Spleen (tissue), 11 donors: ENCODE measurements around the gene IDH2. TPM values are rescaled to one million over a fixed set of nuclear protein-coding genes. Genes with fewer than 3 reads are reported as not detected.

Experiments
- DNase-seq: peaks from one replicate; pipeline ENCODE4 v3.0.0-alpha.2; 2020
- H3K27ac ChIP-seq, 8 donors: fragments of 200-600 bp; sonication (generic) in 7 of 8; 1 replicate in 4 of 8; 2 replicates in 4 of 8; pipeline versions ENCODE4 v1.5.0 to v1.8.0; 2016 to 2021; ENCODE audit warnings: inconsistent platforms in 4 of 8, mild to moderate bottlenecking in 4 of 8, moderate library complexity in 1 of 8
- H3K27me3 ChIP-seq, 7 donors: fragments of 200-600 bp; sonication (generic) in 6 of 7; replicated peaks in 1 of 7; 1 replicate in 4 of 7; 2 replicates in 3 of 7; pipeline versions ENCODE4 v1.5.0 to v1.8.0; 2016 to 2021; ENCODE audit warnings: inconsistent platforms in 3 of 7, mild to moderate bottlenecking in 1 of 7
- H3K36me3 ChIP-seq, 6 donors: fragments of 200-600 bp; sonication (generic) in 5 of 6; 1 replicate in 4 of 6; 2 replicates in 2 of 6; pipeline versions ENCODE4 v1.5.0 to v1.8.0; 2016 to 2021; ENCODE audit warnings: inconsistent platforms in 2 of 6
- H3K4me1 ChIP-seq, 6 donors: fragments of 200-600 bp; sonication (generic) in 5 of 6; 1 replicate in 3 of 6; 2 replicates in 3 of 6; pipeline versions ENCODE4 v1.5.0 to v1.8.0; 2016 to 2021; ENCODE audit warnings: inconsistent platforms in 3 of 6
- H3K4me3 ChIP-seq, 8 donors: fragments of 200-600 bp; sonication (generic) in 7 of 8; 1 replicate in 4 of 8; 2 replicates in 4 of 8; pipeline versions ENCODE4 v1.5.0 to v1.8.0; 2016 to 2021; ENCODE audit warnings: inconsistent platforms in 4 of 8, mild to moderate bottlenecking in 4 of 8, moderate library complexity in 2 of 8
- H3K9me3 ChIP-seq, 8 donors: fragments of 200-600 bp; sonication (generic) in 7 of 8; 1 replicate in 4 of 8; 2 replicates in 4 of 8; pipeline versions ENCODE4 v1.5.0 to v1.8.0; 2016 to 2021; ENCODE audit warnings: inconsistent platforms in 4 of 8
- CTCF ChIP-seq, 11 experiments: fragments of 200-600 bp in 7 of 11; fragments of 450-650 bp in 4 of 11; sonication (generic) in 4 of 11; IDR thresholded peaks in 8 of 11; conservative IDR thresholded peaks in 3 of 11; 1 replicate in 7 of 11; 2 replicates in 4 of 11; pipeline versions ENCODE4 v1.4.0 to v1.8.0; 2016 to 2021; ENCODE audit warnings: antibody characterized with exemption in 11 of 11, inconsistent platforms in 4 of 11, mild to moderate bottlenecking in 1 of 11
- POLR2A ChIP-seq, 3 donors: fragments of 450-650 bp; IDR thresholded peaks; one replicate each; pipeline ENCODE4 v1.5.1; 2017; ENCODE audit warnings: antibody characterized with exemption in 3 of 3, mild to moderate bottlenecking in 1 of 3
- POLR2AphosphoS5 ChIP-seq, 3 donors: sonication (generic); formaldehyde crosslinking; IDR thresholded peaks; one replicate each; pipeline ENCODE4 v1.5.1; 2017; ENCODE audit warnings: antibody characterized with exemption in 3 of 3
- WGBS, 5 donors: extraction: QIAGEN DNeasy Blood & Tissue Kit in 3 of 5; methylation state at CpG; one replicate each; pipeline versions ENCODE4 v1.1.5 to v1.1.7; 2013 to 2018; 5-methylcytosine and 5-hydroxymethylcytosine counted together
- intact Hi-C: fragments of 100-400 bp; cut with DNase I; formaldehyde crosslinking; loops from one replicate; pipeline ENCODE4 v1.15.0; 2023; ENCODE audit warnings: low total_unique reads
- polyA plus RNA-seq, 3 donors: library from polyadenylated mRNA; stranded (reverse); fragments of 200-250 nt; gene quantifications; one replicate each; pipeline ENCODE4 v1.2.1, GENCODE V29; 2013
- total RNA-seq, 7 donors: library from RNA; depleted of rRNA in 3 of 7; stranded (reverse); fragments of >200 nt in 3 of 7; fragmentation: NEBNext Ultra II Directional in 4 of 7; extraction: Animal tissue kit (Norgen Biotek cat#: 25700) in 4 of 7; gene quantifications; one replicate each; pipeline versions ENCODE4 v1.1.0 to v1.2.1, GENCODE V29; 2016 to 2021
- donor health status: healthy with polysubstance abuse.
- donor health status: DM: no; HTN: no; CAD: no; lungs with moderate emphysema.
- donor health status: DM: no; HTN: no; CAD: no.
- donor health status: Bipolar disorder and iron deficiency.
- donor health status: healthy.
- donor health status: DM: no; HTN: no; CAD: no.
- donor health status: DM: yes; HTN: yes; CAD: no.

Gene IDH2
- total and polyA plus RNA-seq, 10 donors: 36.4 to 70.9 (median 53.0) TPM

- DNase-seq: peak; percentile 51
- Histone ChIP-seq H3K36me3 (peaks cover 0 to 18% (median 7%) of the 10 kb centered on the region in 6 donors), H3K27me3 (no peaks in the 10 kb centered on the region), H3K4me1 (peaks cover 30 to 76% (median 59%) of the 10 kb centered on the region in 6 donors), H3K27ac (peak overlapping the region in 7 of 8 donors; percentile 49 to 96 (median 95)), H3K9me3 (no peaks in the 10 kb centered on the region), H3K4me3 (no peak overlapping the region)
- WGBS, 5 donors: 55 to 73% (median 62%) methylated on average over 3 of the region's 3 CpGs
- intact Hi-C loops: no loop called here
- TF ChIP-seq POLR2A (IDR thresholded peaks at IDR 0.05) (no peak), CTCF (IDR thresholded peaks at IDR 0.05 in 8 of 11, conservative IDR thresholded peaks at IDR 0.05 in 3 of 11) (no peak), POLR2AphosphoS5 (IDR thresholded peaks at IDR 0.05) (no peak)
These were observed 6.7 kb downstream of the IDH2 start for GRCh38 chr15:90095521-90095959.

GRCh38 chr15:90091156-90091931 lies 10.9 kb downstream of the IDH2 start:
- intact Hi-C loops: no loop called here
- TF ChIP-seq POLR2A (IDR thresholded peaks at IDR 0.05) (no peak), CTCF (IDR thresholded peaks at IDR 0.05 in 8 of 11, conservative IDR thresholded peaks at IDR 0.05 in 3 of 11) (no peak), POLR2AphosphoS5 (IDR thresholded peaks at IDR 0.05) (no peak)
- H3K36me3 ChIP-seq: peaks cover 0 to 60% (median 33%) of the 10 kb centered on the region in 6 donors
- 86 to 93% (median 92%) methylated on average over 16 to 17 of the region's 17 CpGs for WGBS, 5 donors
- no peaks in the 10 kb centered on the region for H3K27me3 ChIP-seq
- peak; percentile 57 for DNase-seq
- H3K9me3 ChIP-seq: no peaks in the 10 kb centered on the region
- peaks cover 0 to 46% (median 19%) of the 10 kb centered on the region in 6 donors for H3K4me1 ChIP-seq
- no peak overlapping the region for H3K27ac ChIP-seq
- H3K4me3 ChIP-seq: no peak overlapping the region

GRCh38 chr15:90090226-90090848 lies 11.9 kb downstream of the IDH2 start:
- H3K4me1 ChIP-seq: peaks cover 0 to 44% (median 10%) of the 10 kb centered on the region in 6 donors
- WGBS, 5 donors: 91 to 97% (median 92%) methylated on average over 5 to 11 of the region's 11 CpGs
- DNase-seq: peak; percentile 51
- H3K27me3 ChIP-seq: no peaks in the 10 kb centered on the region
- no peak overlapping the region for H3K27ac ChIP-seq
- TF ChIP-seq POLR2A (IDR thresholded peaks at IDR 0.05): no peak
- no peak for TF ChIP-seq CTCF (IDR thresholded peaks at IDR 0.05 in 8 of 11, conservative IDR thresholded peaks at IDR 0.05 in 3 of 11)
- no peak for TF ChIP-seq POLR2AphosphoS5 (IDR thresholded peaks at IDR 0.05)
- no peaks in the 10 kb centered on the region for H3K9me3 ChIP-seq
- intact Hi-C loops: no loop called here
- peaks cover 0 to 70% (median 35%) of the 10 kb centered on the region in 6 donors for H3K36me3 ChIP-seq
- no peak overlapping the region for H3K4me3 ChIP-seq
